Stomach (tissue), 9 donors: ENCODE results near the gene NLRX1. TPM values are rescaled to one million over a fixed set of nuclear protein-coding genes. Genes with fewer than 3 reads are reported as not detected.
"Not testable (repeated sequence)": the region's sequence is repeated elsewhere in the genome, so short reads cannot be mapped to it uniquely, and the experiment has no call there.

ENCODE experiments used
- DNase-seq, 2 donors: peaks; one replicate each; pipeline versions ENCODE4 v3.0.0 to v3.0.0-alpha.2; 2013 to 2019
- H3K27ac ChIP-seq, 5 donors: fragments of 200-600 bp in 4 of 5; sonication (generic) in 4 of 5; one replicate each; pipeline ENCODE4 v1.5.1; 2013 to 2019; ENCODE audit warnings: mild to moderate bottlenecking in 1 of 5, moderate library complexity in 1 of 5
- H3K27me3 ChIP-seq, 3 donors: fragments of 200-600 bp; sonication (generic); one replicate each; pipeline ENCODE4 v1.5.1; 2017 to 2019; ENCODE audit warnings: mixed run types in 1 of 3
- H3K36me3 ChIP-seq, 4 donors: fragments of 200-600 bp; sonication (generic); 1 replicate in 3 of 4; 2 replicates in 1 of 4; pipeline ENCODE4 v1.5.1; 2016 to 2019
- H3K4me1 ChIP-seq, 4 donors: fragments of 200-600 bp; sonication (generic); one replicate each; pipeline ENCODE4 v1.5.1; 2016 to 2019
- H3K4me3 ChIP-seq, 4 donors: fragments of 200-600 bp; sonication (generic) in 3 of 4; one replicate each; pipeline ENCODE4 v1.5.1; 2016 to 2019; ENCODE audit warnings: mild to moderate bottlenecking in 1 of 4
- H3K9me3 ChIP-seq, 4 donors: fragments of 200-600 bp; sonication (generic); one replicate each; pipeline ENCODE4 v1.5.1; 2016 to 2019
- CTCF ChIP-seq, 7 experiments: fragments of 450-650 bp in 4 of 7; fragments of 200-600 bp in 3 of 7; sonication (generic) in 3 of 7; IDR thresholded peaks; one replicate each; pipeline ENCODE4 v1.5.1; 2016 to 2019; ENCODE audit warnings: antibody characterized with exemption in 7 of 7, control low read depth in 2 of 7, mild to moderate bottlenecking in 1 of 7
- EP300 ChIP-seq: sonication (generic); formaldehyde crosslinking; IDR thresholded peaks from one replicate; pipeline ENCODE4 v1.6.1; 2017; ENCODE audit warnings: antibody characterized with exemption
- POLR2A ChIP-seq, 4 donors: fragments of 450-650 bp; IDR thresholded peaks; one replicate each; pipeline ENCODE4 v1.6.1; 2016; ENCODE audit warnings: antibody characterized with exemption in 4 of 4, control low read depth in 2 of 4, mild to moderate bottlenecking in 1 of 4, moderate library complexity in 1 of 4
- POLR2AphosphoS5 ChIP-seq, 3 donors: sonication (generic); formaldehyde crosslinking; IDR thresholded peaks; one replicate each; pipeline ENCODE4 v1.6.1; 2016; ENCODE audit warnings: antibody characterized with exemption in 3 of 3
- WGBS, 5 donors: extraction: QIAGEN DNeasy Blood & Tissue Kit in 3 of 5; methylation state at CpG; one replicate each; pipeline versions ENCODE4 v1.1.5 to v1.1.7; 2013 to 2018; 5-methylcytosine and 5-hydroxymethylcytosine counted together
- intact Hi-C: fragments of 100-400 bp; cut with DNase I; formaldehyde crosslinking; loops from one replicate; pipeline ENCODE4 v1.15.1; 2023; ENCODE audit warnings: low total_unique reads
- polyA plus RNA-seq, 3 donors: library from polyadenylated mRNA; stranded (reverse); fragments of 200-250 nt; gene quantifications; one replicate each; pipeline ENCODE4 v1.2.3, GENCODE V29; 2013
- total RNA-seq, 5 donors: library from RNA; depleted of rRNA; stranded (reverse); fragments of >200 nt; gene quantifications; one replicate each; pipeline versions ENCODE4 v1.1.0 to v1.2.3, GENCODE V29; 2014 to 2016
- donor health status: healthy with polysubstance abuse.
- donor health status: Bipolar disorder and iron deficiency.
- donor health status: healthy.

The NLRX1 gene
- total and polyA plus RNA-seq, 8 donors, result 3.8 to 101 (median 12.1) TPM

GRCh38 chr11:119218141-119218878 lies 49.8 kb downstream of the NLRX1 start:
- Histone ChIP-seq H3K9me3 (no peaks in the 10 kb centered on the region), H3K27ac (peak overlapping the region in 1 of 5 donors; percentile 19), H3K27me3 (no peaks in the 10 kb centered on the region), H3K4me1 (peaks cover 7 to 68% (median 29%) of the 10 kb centered on the region in 4 donors), H3K4me3 (no peak overlapping the region), H3K36me3 (no peaks in the 10 kb centered on the region)
- TF ChIP-seq POLR2AphosphoS5 (IDR thresholded peaks at IDR 0.05), result peak in 1 of 3 donors; percentile 32
- no peak for TF ChIP-seq POLR2A (IDR thresholded peaks at IDR 0.05)
- 72 to 86% (median 80%) methylated on average over 8 of the region's 8 CpGs for WGBS, 5 donors
- DNase-seq, result no peak
- intact Hi-C loops, result no loop called here

DNA sequence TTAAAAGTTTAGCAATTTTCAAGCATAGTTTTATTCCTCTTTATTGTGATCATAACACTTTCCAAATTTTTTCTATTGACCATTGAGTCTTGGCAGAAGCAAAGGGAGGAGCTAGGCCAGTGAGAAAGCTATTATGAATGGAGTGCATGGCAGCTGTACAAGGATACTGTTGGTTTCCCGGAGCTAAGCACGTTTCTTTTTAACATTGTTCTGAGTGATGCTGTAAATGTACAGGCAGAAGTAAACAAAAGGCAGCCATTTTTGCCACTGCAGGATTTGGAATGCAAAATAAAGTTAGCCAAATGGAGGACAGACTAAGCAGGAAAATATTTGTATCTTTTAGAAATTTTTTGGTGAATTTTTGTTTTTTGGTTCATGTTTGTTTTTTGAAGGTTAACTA lies 53.8 kb downstream of the NLRX1 start:
- intact Hi-C loops, result no loop called here
- DNase-seq, result peak in 1 of 2 donors; percentile 82
- no peak for TF ChIP-seq EP300
- TF ChIP-seq POLR2AphosphoS5 (IDR thresholded peaks at IDR 0.05), result peak in 2 of 3 donors; percentile 24 to 50
- peaks cover 0 to 36% (median 12%) of the 10 kb centered on the region in 4 donors for H3K4me1 ChIP-seq
- peak overlapping the region in 4 of 5 donors; percentile 13 to 52 (median 28) for H3K27ac ChIP-seq
- H3K36me3 ChIP-seq, result no peaks in the 10 kb centered on the region
- no peaks in the 10 kb centered on the region for H3K27me3 ChIP-seq
- no peaks in the 10 kb centered on the region for H3K9me3 ChIP-seq
- 9 to 15% (median 12%) methylated on average over 2 of the region's 2 CpGs for WGBS, 5 donors
- H3K4me3 ChIP-seq, result no peak overlapping the region

DNA sequence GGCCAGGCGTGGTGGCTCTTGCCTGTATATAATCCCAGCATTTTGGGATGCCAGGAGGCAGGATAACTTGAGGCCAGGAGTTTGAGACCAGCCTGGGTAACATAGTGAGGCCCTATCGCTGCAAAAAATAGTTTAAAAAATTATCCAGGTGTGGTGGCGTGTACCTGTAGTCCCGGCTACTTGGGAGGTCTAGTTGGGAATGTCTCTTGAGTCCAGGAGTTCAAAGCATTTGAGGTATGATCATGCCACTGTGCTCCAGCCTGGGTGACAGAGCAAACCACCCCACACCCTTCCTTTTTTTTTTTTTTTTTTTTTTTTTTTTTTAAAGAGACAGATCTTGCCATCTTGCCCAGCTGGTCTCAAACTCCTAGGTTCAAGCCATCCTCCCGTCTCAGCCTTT lies 54.4 kb downstream of the NLRX1 start:
- Histone ChIP-seq H3K27me3 (no peaks in the 10 kb centered on the region), H3K27ac (peak overlapping the region in 4 of 5 donors; percentile 13 to 52 (median 28)), H3K4me1 (peaks cover 0 to 30% (median 11%) of the 10 kb centered on the region in 4 donors), H3K9me3 (no peaks in the 10 kb centered on the region), H3K4me3 (no peak overlapping the region), H3K36me3 (no peaks in the 10 kb centered on the region)
- intact Hi-C loops, result no loop called here
- DNase-seq, result no peak
- no peak for TF ChIP-seq EP300
- TF ChIP-seq CTCF (IDR thresholded peaks at IDR 0.05), result no peak
- no peak for TF ChIP-seq POLR2A (IDR thresholded peaks at IDR 0.05)
- no peak for TF ChIP-seq POLR2AphosphoS5 (IDR thresholded peaks at IDR 0.05)
- WGBS, 5 donors, result 92 to 98% (median 96%) methylated on average over 5 of the region's 5 CpGs

- no peak for TF ChIP-seq CTCF (IDR thresholded peaks at IDR 0.05)
- no peak for TF ChIP-seq POLR2A (IDR thresholded peaks at IDR 0.05)
- no peak for TF ChIP-seq POLR2AphosphoS5 (IDR thresholded peaks at IDR 0.05)
- no peak for TF ChIP-seq EP300
- WGBS, 5 donors, result 81 to 100% (median 89%) methylated on average over 1 of the region's 1 CpG
These were observed 55.3 kb downstream of the NLRX1 start for GRCh38 chr11:119223856-119224255.

DNA sequence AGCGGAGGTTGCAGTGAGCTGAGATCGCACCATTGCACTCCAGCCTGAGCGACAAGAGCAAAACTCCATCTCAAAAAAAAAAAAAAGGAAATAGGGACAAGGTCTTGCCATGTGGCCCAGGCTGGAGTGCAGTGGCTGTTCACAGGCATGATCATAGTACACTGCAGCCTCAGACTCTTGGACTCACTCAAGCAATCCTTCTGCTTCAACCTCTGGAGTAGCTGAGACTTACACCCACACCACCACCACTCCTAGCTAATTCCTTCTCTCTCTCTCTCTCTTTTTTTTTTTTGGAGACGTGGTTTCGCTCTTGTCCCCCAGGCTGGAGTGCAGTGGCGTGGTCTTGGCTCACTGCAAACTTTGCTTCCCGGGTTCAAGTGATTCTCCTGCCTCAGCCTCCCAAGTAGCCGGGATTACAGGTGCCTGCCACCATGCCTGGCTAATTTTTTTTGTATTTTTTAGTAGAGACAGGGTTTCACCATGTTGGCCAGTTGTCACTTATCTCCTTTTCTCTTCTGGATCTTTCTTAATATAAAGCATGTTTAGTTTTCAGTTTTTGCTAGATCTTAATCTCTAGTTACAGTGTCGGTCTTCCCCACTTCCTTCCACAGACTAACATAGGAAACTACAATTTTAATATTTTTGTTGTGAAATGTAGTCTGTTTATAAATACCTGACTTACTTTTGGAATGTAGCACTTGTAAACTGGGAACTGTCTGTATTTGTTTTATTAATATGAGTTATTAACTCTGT lies 60.2 kb downstream of the NLRX1 start:
- H3K27ac ChIP-seq, intact Hi-C loops, DNase-seq, H3K27me3 ChIP-seq, H3K4me3 ChIP-seq, H3K9me3 ChIP-seq: not testable (repeated sequence)
- 74 to 94% (median 88%) methylated on average over 9 of the region's 9 CpGs for WGBS, 5 donors
- peaks cover 0 to 15% (median 5%) of the 10 kb centered on the region in 4 donors for H3K4me1 ChIP-seq
- H3K36me3 ChIP-seq, result peaks cover 8 to 15% (median 14%) of the 10 kb centered on the region in 4 donors

More at GRCh38 chr11:119223856-119224255, 55.3 kb downstream of the NLRX1 start:
- Histone ChIP-seq H3K9me3 (no peaks in the 10 kb centered on the region), H3K4me1 (peaks cover 0 to 26% (median 12%) of the 10 kb centered on the region in 4 donors), H3K27me3 (no peaks in the 10 kb centered on the region), H3K4me3 (no peak overlapping the region), H3K27ac (no peak overlapping the region), H3K36me3 (no peaks in the 10 kb centered on the region)
- no peak for DNase-seq
- intact Hi-C loops, result no loop called here
